ENCODE measurements around the gene RAB11FIP3.

DNA sequence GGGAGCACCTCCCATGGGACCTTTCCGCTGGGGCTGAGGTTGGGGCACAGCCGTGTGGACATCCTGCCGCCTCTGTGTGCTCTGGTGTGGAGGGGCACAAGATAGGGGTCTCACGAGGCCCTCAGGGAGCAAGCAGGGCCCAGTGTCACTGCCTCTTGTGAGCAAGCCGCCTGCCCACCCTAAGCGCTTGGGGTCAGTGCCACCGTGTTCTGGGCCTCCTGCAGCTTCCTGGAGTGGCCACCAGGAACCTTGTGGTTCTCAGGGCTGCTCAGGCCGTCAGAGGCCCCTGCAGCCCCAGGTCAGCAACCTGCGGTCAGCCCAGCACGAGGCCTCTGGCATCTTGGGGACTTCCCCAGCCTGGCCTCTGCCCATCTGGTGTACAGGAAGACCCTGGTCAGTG lies 88.5 kb downstream of the RAB11FIP3 start:
- TF ChIP-seq, protein P1, sequence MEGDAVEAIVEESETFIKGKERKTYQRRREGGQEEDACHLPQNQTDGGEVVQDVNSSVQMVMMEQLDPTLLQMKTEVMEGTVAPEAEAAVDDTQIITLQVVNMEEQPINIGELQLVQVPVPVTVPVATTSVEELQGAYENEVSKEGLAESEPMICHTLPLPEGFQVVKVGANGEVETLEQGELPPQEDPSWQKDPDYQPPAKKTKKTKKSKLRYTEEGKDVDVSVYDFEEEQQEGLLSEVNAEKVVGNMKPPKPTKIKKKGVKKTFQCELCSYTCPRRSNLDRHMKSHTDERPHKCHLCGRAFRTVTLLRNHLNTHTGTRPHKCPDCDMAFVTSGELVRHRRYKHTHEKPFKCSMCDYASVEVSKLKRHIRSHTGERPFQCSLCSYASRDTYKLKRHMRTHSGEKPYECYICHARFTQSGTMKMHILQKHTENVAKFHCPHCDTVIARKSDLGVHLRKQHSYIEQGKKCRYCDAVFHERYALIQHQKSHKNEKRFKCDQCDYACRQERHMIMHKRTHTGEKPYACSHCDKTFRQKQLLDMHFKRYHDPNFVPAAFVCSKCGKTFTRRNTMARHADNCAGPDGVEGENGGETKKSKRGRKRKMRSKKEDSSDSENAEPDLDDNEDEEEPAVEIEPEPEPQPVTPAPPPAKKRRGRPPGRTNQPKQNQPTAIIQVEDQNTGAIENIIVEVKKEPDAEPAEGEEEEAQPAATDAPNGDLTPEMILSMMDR (IDR thresholded peaks at IDR 0.05; ENCODE audit: low read depth, low read length, poor library complexity, severe bottlenecking): no peak
- no peak for TF ChIP-seq EZH2phosphoT487 (IDR thresholded peaks at IDR 0.05; ENCODE audit: borderline replicate concordance, low read length)
